Muscle of back (tissue), 11 donors: ENCODE measurements around the gene USH1G. TPM values are rescaled to one million over a fixed set of nuclear protein-coding genes. Genes with fewer than 3 reads are reported as not detected.
"Not testable (repeated sequence)": the region's sequence is repeated elsewhere in the genome, so short reads cannot be mapped to it uniquely, and the experiment has no call there.

Experiments used
- DNase-seq, 3 donors: peaks; one replicate each; pipeline versions ENCODE4 v3.0.0 to v3.0.0-alpha.2; 2013
- polyA plus RNA-seq, 10 donors: library from polyadenylated mRNA; unstranded; fragments of 120-200 nt; gene quantifications; one replicate each; pipeline ENCODE4 v1.2.1, GENCODE V29; 2013; ENCODE audit not compliant: insufficient read length in 10 of 10

USH1G gene
- polyA plus RNA-seq, 10 donors, result 0.04 to 0.69 (median 0.30) TPM; not detected in 7

GRCh38 chr17:74906214-74906793, 16.8 kb downstream of the USH1G start:
- DNase-seq, result not testable (repeated sequence)

- DNase-seq, result no peak
Measured at GRCh38 chr17:74904687-74905409, 18.2 kb downstream of the USH1G start.

- DNase-seq, result no peak
Measured at GRCh38 chr17:74903671-74904070, 19.4 kb downstream of the USH1G start.

- no peak for DNase-seq
Measured at GRCh38 chr17:74903034-74903433, 20.0 kb downstream of the USH1G start.

GRCh38 chr17:74901353-74902135, 21.5 kb downstream of the USH1G start:
- DNase-seq, result no peak

GRCh38 chr17:74900208-74900607, 22.8 kb downstream of the USH1G start:
- DNase-seq, result no peak

GRCh38 chr17:74898376-74898946, 24.6 kb downstream of the USH1G start:
- DNase-seq, result no peak

GRCh38 chr17:74893936-74894671, 29.0 kb downstream of the USH1G start:
- no peak for DNase-seq

- no peak for DNase-seq
Measured at GRCh38 chr17:74892974-74893911, 29.8 kb downstream of the USH1G start, which contains the start of gene FADS6. TSS of gene FADS6 (minus strand) at chr17:74893633. CDS start at chr17:74893595, 38 bp downstream.

GRCh38 chr17:74892013-74892841, 30.8 kb downstream of the USH1G start:
- DNase-seq, result no peak

GRCh38 chr17:74890554-74890953, 32.5 kb downstream of the USH1G start:
- no peak for DNase-seq

- DNase-seq, result no peak
Measured at GRCh38 chr17:74888469-74888868, 34.6 kb downstream of the USH1G start.

GRCh38 chr17:74883241-74883745, 39.8 kb downstream of the USH1G start:
- DNase-seq, result no peak

GRCh38 chr17:74882517-74883240, 40.4 kb downstream of the USH1G start:
- DNase-seq, result no peak

- DNase-seq, result no peak
Measured at GRCh38 chr17:74881073-74881472, 42.0 kb downstream of the USH1G start.

GRCh38 chr17:74879308-74879707, 43.7 kb downstream of the USH1G start:
- DNase-seq, result no peak

GRCh38 chr17:74878658-74879057, 44.4 kb downstream of the USH1G start:
- no peak for DNase-seq
